HepG2 (cell line): ENCODE data around the gene CRKL. TPM values are rescaled to one million over a fixed set of nuclear protein-coding genes. Genes with fewer than 3 reads are reported as not detected.

Source experiments
- ATF6 ChIP-seq: sonication (generic); formaldehyde crosslinking; conservative IDR thresholded peaks from 2 replicates; pipeline ENCODE4 v1.4.0; 2020; ENCODE audit warnings: missing genetic modification reagents
- CENPBD1 ChIP-seq: sonication (generic); formaldehyde crosslinking; IDR thresholded peaks from 2 replicates; pipeline ENCODE4 v1.8.0; 2022; ENCODE audit warnings: missing genetic modification reagents, low read depth, mild to moderate bottlenecking, borderline replicate concordance
- CREBL2 ChIP-seq: sonication (generic); formaldehyde crosslinking; IDR thresholded peaks from 2 replicates; pipeline ENCODE4 v1.8.1; 2023; ENCODE audit warnings: missing genetic modification reagents, mild to moderate bottlenecking, borderline replicate concordance
- DBP ChIP-seq: sonication (generic); formaldehyde crosslinking; IDR thresholded peaks from 2 replicates; pipeline ENCODE4 v1.4.0; 2020; ENCODE audit warnings: missing genetic modification reagents; ENCODE audit errors: not compliant biosample characterization
- DMAP1 ChIP-seq: IDR thresholded peaks from 2 replicates; pipeline ENCODE4 v1.6.1; 2016
- EEA1 ChIP-seq: sonication (generic); formaldehyde crosslinking; IDR thresholded peaks from 2 replicates; pipeline ENCODE4 v1.5.1; 2020; ENCODE audit warnings: mild to moderate bottlenecking, missing genetic modification reagents, borderline replicate concordance
- HOMEZ ChIP-seq: IDR thresholded peaks from 2 replicates; pipeline ENCODE4 v1.6.1; 2016; ENCODE audit warnings: low read depth
- MAFK ChIP-seq, 2 experiments: IDR thresholded peaks in 1 of 2; conservative IDR thresholded peaks in 1 of 2; 2 replicates each; pipeline ENCODE4 v1.6.1; 2011; ENCODE audit warnings: improper control_type of control experiment in 2 of 2, low read length in 2 of 2
- MIER3 ChIP-seq: IDR thresholded peaks from 2 replicates; pipeline ENCODE4 v1.6.1; 2016; ENCODE audit warnings: missing compliant biosample characterization, borderline replicate concordance
- PAWR ChIP-seq: sonication (generic); formaldehyde crosslinking; IDR thresholded peaks from 2 replicates; pipeline ENCODE4 v1.4.0; 2020; ENCODE audit warnings: missing genetic modification reagents, mild to moderate bottlenecking, borderline replicate concordance
- PCBP1 ChIP-seq: fragments of 200-400 bp; formaldehyde crosslinking; IDR thresholded peaks from 2 replicates; pipeline ENCODE4 v1.6.1; 2017; ENCODE audit warnings: mild to moderate bottlenecking, low read depth, low read length, borderline replicate concordance
- RCOR2 ChIP-seq: IDR thresholded peaks from 2 replicates; pipeline ENCODE4 v1.6.1; 2016; ENCODE audit warnings: missing biosample characterization, missing genetic modification reagents
- SMYD3 ChIP-seq: sonication (generic); formaldehyde crosslinking; IDR thresholded peaks from 2 replicates; pipeline ENCODE4 v1.8.1; 2023; ENCODE audit warnings: mild to moderate bottlenecking, missing genetic modification reagents
- SP140L ChIP-seq: sonication (generic); formaldehyde crosslinking; IDR thresholded peaks from 2 replicates; pipeline ENCODE4 v1.4.0; 2020; ENCODE audit warnings: missing genetic modification reagents, borderline replicate concordance
- SRSF4 ChIP-seq: fragments of 200-400 bp; formaldehyde crosslinking; IDR thresholded peaks from one replicate; pipeline ENCODE4 v1.6.1; 2018; ENCODE audit warnings: mild to moderate bottlenecking, low read depth, low read length, moderate library complexity; ENCODE audit not compliant: poor library complexity, severe bottlenecking
- STAT5B ChIP-seq: sonication (generic); formaldehyde crosslinking; IDR thresholded peaks from 2 replicates; pipeline ENCODE4 v1.4.0; 2020; ENCODE audit warnings: missing genetic modification reagents
- ZBTB1 ChIP-seq: sonication (generic); formaldehyde crosslinking; IDR thresholded peaks from 2 replicates; pipeline ENCODE4 v1.4.0; 2020; ENCODE audit warnings: missing genetic modification reagents, borderline replicate concordance
- ZBTB26 ChIP-seq: IDR thresholded peaks from 2 replicates; pipeline ENCODE4 v1.6.1; 2016; ENCODE audit warnings: missing compliant biosample characterization, missing genetic modification reagents, borderline replicate concordance
- ZKSCAN5 ChIP-seq: sonication (generic); formaldehyde crosslinking; IDR thresholded peaks from 2 replicates; pipeline ENCODE4 v1.5.1; 2020; ENCODE audit warnings: mild to moderate bottlenecking, missing genetic modification reagents
- ZNF432 ChIP-seq: sonication (generic); formaldehyde crosslinking; IDR thresholded peaks from 2 replicates; pipeline ENCODE4 v1.5.0; 2020; ENCODE audit warnings: missing genetic modification reagents, mild to moderate bottlenecking, borderline replicate concordance
- ZNF44 ChIP-seq: sonication (generic); formaldehyde crosslinking; IDR thresholded peaks from 2 replicates; pipeline ENCODE4 v1.5.1; 2020; ENCODE audit warnings: mild to moderate bottlenecking, missing genetic modification reagents
- ZNF484 ChIP-seq: sonication (generic); formaldehyde crosslinking; IDR thresholded peaks from 2 replicates; pipeline ENCODE4 v1.5.1; 2020; ENCODE audit warnings: mild to moderate bottlenecking, low read depth, missing genetic modification reagents, borderline replicate concordance
- ZNF576 ChIP-seq: sonication (generic); formaldehyde crosslinking; IDR thresholded peaks from 2 replicates; pipeline ENCODE4 v1.4.0; 2020; ENCODE audit warnings: mild to moderate bottlenecking, missing genetic modification reagents
- ZNF746 ChIP-seq: sonication (generic); formaldehyde crosslinking; IDR thresholded peaks from 2 replicates; pipeline ENCODE4 v1.8.0; 2022; ENCODE audit warnings: mild to moderate bottlenecking, missing genetic modification reagents
- polyA plus RNA-seq, 8 experiments: library from polyadenylated mRNA; depleted of rRNA in 3 of 8; stranded (reverse) in 7 of 8; unstranded in 1 of 8; fragments of >200 nt; fragmentation: Illumina TruSeq in 4 of 8; extraction: Trizol in 4 of 8; gene quantifications; 2 replicates each; pipeline versions ENCODE4 v1.2.1 to v1.2.3, GENCODE V29; 2011 to 2016; ENCODE audit warnings: low read depth in 4 of 8, missing spikeins in 1 of 8, mixed read lengths in 1 of 8; ENCODE audit not compliant: insufficient read depth in 1 of 8
- total RNA-seq, 5 experiments: library from RNA; depleted of rRNA; stranded (reverse); fragments of >200 nt; fragmentation: Illumina TruSeq; extraction: Trizol; gene quantifications; 2 replicates each; pipeline ENCODE4 v1.2.3, GENCODE V29; 2016; ENCODE audit warnings: low read depth in 1 of 5

The CRKL gene
- total and polyA plus RNA-seq, 2 of the 13 experiments (the other 11 are each of a cell fraction or from before 2014, with no cell fraction given) = 37.4 to 60.6 TPM

- TF ChIP-seq CREBL2 (CRISPR knock-in tag) (no peak), PCBP1 (no peak), DMAP1 (CRISPR knock-in tag) (no peak), RCOR2 (no peak; the same call in 1 of the 2 replicates), ZNF576 (CRISPR knock-in tag) (no peak), ZNF484 (CRISPR knock-in tag) (no peak), HOMEZ (CRISPR knock-in tag) (peak; percentile 44; the same call in 1 of the 2 replicates), STAT5B (CRISPR knock-in tag) (no peak), ZNF432 (CRISPR knock-in tag) (no peak), SMYD3 (CRISPR knock-in tag) (no peak), CENPBD1 (CRISPR knock-in tag) (no peak), ZNF746 (CRISPR knock-in tag) (no peak), SP140L (CRISPR knock-in tag) (0 out of 2 replicates have a peak, but pooled peaks have one; percentile 70), PAWR (CRISPR knock-in tag) (no peak), EEA1 (CRISPR knock-in tag) (no peak), ZNF44 (CRISPR knock-in tag) (no peak), ATF6 (CRISPR knock-in tag) (no peak), ZBTB1 (CRISPR knock-in tag) (no peak), ZKSCAN5 (CRISPR knock-in tag) (no peak), MIER3 (CRISPR knock-in tag) (no peak), DBP (CRISPR knock-in tag) (no peak), MAFK (conservative IDR thresholded peaks at IDR 0.05 in 1 of 2, IDR thresholded peaks at IDR 0.05 in 1 of 2; ENCODE audit: low read length in 2 of 2) (0 out of 4 replicates have a peak, but pooled peaks of 1 of the 2 experiments have one; percentile 0), ZBTB26 (CRISPR knock-in tag) (no peak), SRSF4 (no peak)
Observed at GRCh38 chr22:20949698-20950183, 32.5 kb downstream of the CRKL start (continued).
